Activated CD8-positive, alpha-beta memory T cell treated with anti-CD3 and anti-CD28 coated beads for 24 hours (primary cell): Measurements from ENCODE around the gene IFNGR1.
"Not testable (repeated sequence)": the region's sequence is repeated elsewhere in the genome, so short reads cannot be mapped to it uniquely, and the experiment has no call there.

Experiments used
- DNase-seq: peaks from one replicate; pipeline ENCODE4 v3.0.0-alpha.2; 2020

The IFNGR1 gene

DNA sequence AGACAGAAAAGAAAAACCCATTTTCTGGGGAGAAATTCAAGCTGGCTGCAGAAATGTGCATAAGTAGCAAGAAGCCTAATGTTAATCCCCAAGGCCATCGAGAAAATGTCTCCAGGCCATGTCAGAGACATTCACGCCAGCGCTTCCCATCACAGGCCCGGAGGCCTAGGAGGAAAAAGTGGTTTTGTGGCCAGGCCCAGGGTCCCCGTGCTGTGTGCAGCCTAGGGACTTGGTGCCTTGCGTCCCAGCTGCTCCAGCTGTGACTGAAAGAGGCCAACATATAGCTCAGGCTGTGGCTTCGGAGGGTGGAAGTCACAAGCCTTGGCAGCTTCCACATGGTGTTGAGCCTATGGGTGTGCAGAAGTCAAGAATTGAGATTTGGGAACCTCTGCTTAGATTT lies 10.9 kb downstream of the IFNGR1 start:
- DNase-seq: no peak

DNA sequence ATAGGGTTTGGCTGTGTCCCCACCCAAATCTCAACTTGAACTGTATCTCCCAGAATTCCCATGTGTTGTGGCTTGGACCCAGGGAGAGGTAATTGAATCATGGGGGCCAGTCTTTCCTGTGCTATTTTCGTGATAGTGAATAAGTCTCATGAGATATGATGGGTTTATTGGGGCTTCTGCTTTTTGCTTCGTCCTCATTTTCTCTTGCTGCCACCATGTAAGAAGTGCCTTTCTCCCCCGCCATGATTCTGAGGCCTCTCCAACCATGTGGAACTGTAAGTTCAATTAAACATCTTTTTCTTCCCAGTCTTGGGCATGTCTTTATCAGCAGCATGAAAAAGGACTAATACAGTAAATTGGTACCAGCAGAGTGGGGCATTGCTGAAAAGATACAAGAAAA lies 11.7 kb downstream of the IFNGR1 start:
- not testable (repeated sequence) for DNase-seq

DNA sequence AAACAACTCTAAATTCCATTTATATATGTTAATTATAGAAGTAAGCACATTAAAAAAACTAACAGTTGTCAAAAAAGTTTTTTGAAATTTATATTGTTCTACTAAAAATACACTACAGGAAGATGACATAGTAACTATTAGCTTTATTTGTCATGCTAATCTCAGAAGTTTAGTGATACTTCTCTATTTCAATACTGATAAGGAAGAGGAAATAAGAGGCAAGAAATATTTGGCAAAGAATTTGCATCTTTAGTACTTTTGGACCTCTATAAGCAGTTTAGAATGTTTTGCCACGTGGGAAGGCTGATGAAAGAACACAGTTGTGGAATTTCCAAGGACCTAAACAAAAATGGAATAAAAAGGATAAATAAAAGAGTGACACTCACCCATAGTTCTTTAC lies 12.6 kb downstream of the IFNGR1 start:
- no peak for DNase-seq

DNA sequence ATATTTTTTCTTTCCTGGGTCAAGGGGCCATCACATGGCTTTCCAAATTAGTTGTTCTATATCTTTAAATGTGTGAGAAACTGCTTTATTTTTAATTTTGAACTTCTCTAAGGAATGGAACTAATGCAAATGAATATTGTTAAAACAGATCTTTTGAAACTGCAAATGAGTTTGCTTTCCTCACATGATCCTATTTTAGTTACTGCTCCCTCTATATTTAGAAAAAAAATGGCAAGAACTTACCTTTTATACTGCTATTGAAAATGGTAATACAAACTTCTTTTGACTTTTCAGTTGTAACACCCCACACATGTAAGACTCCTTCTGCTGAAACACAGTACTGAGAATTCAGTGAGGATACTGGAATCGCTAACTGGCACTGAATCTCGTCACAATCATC lies 15.9 kb downstream of the IFNGR1 start:
- no peak for DNase-seq

DNA sequence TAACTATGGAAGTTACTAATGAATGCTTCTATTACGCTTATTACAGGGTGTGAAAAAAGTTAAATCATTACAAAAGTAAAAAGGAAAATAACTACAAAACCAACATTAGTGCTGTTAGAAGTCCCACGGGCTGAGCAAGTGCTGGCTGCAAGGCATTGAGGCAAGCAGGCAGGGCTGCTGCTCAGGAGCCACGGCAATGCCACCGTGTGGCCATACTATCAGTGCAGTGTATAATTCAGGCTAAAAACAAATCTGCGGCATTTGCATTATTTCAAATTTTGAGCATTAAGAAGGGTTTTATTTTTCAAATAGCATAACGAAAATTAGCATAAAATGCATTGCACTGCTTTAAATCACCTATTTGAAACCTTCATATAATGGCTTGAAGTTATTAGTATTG lies 17.1 kb downstream of the IFNGR1 start:
- DNase-seq: no peak

DNA sequence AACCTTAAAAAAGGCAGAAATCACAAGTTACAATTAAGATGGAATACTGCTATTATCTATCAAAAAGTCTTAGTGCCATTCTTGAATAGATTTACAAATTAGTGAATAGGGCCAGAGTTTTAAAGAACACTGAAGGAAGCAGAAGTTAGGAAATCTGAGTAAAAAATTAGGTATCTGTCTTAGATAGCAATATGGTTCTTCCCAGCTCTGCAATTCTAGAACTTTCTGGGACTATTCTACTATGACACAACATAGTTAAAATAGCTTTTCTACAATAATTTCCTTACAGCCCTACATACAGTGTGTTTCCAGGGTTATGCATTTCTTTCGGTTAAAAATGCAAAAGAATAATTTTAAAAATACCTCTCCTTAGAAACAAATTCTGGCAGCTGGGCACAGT lies 18.2 kb downstream of the IFNGR1 start:
- no peak for DNase-seq

DNA sequence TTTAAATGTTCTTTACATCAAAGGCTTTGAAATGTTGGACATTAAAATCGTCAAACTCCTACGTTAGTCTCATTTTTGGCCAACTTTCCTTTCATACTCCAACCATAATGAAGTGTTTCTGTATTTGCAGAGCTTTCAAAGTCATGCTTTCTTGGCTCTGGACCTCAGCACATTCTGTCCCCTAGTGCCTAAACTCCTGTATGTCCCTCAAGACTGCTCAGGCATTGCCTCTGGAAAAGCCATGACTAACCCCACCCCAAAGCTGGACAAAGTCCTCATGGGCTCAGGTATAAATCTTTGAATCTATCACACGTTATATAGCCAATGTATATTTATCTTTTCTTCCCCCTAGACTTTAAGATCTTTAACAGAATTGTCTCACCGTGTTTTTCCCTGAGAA lies 18.9 kb downstream of the IFNGR1 start:
- no peak for DNase-seq

DNA sequence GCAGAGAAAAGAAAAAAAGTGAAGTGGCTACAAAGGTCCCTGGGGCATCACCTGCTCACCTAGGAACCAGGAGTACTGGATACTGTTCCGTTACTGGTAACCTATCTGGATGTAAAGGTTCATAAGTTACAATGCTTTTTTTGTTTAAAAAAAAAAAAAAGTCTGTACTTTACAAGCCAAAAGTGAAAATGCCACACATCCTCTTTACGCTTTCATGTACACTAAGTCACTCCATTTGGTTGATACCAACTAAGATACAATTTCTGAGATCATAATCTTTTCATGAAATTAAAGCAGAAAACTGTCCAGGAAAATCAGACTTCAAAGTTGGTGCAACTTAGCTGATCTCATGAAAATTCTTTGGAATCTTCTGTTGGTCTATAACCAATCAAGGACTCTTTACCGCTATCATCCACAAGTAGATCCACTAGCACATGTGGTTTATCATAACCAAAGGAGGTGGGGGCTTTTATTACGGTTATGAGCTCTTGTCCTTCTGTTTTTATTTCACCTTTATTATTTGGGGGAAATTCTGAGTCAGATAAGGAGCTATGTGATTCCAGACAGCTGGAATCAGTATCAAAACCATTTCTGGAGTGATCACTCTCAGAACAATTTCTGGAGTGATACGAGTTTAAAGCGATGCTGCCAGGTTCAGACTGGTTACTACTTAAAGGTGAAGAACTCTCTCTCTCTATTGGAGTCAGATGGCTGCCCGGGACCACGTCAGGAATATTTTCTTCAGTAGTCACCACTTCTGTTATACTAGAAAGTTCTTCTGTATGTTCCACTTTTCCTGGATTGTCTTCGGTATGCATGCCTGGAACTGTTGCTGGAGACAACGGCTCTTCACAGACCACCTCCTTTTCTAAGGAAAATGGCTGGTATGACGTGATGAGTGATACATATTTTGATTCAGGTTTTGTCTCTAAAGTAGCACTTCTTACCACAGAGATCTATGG lies 21.2 kb downstream of the IFNGR1 start:
- DNase-seq: no peak

DNA sequence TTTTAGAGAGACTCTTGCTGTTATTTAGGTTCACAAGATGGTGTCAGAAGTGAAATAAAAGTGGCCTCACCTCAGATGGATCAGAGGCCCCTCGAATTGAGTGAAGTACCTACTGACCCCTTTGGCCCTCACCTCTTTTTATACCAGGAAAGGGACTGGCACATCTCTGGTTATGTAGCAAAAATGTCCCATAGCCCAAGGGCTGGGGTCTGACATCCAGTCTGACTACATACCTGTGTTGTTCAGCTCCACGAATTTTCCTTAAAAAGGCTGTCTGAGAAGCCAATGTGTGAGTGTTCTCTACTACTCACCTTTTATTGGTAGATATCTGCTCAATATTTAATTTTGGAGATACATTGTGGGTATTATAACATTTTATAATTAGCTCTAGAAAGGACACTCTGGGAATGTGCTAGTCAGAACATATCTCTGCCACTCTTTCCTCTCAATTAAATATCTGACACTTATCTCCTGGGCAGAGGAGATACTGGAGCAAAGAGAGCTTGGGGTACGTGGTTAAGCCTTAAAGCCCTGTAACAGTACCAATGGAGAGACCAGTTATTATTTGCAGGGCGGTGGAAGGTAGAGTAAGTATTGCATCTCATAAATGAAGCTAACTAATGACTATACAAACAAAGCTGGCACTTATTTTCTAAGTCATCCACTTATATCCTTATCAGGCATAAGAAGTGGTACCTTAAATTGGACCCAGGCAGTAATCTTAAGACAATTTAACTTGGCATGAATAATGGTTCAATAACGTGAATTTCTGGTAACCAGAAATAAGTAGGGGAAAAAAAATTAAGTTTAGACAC lies 25.7 kb downstream of the IFNGR1 start:
- no peak for DNase-seq

DNA sequence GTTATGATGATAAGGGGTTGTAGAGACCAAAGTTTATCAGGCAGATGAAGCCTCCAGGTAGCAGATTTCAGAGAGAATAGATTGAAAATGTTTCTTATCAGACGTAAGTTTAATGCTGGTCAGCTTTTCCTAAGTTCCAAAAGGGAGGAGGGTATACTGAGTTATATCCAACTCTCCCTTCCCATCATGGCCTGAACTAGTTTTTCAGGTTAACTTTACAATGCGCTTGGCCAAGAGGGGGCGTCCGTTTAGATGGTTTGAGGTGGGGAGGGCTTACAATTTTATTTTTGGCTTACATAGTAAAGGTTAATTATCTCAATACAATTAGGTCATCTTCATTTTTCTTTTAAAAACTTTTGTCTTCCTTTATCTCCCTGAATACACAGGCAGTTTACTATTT lies 26.4 kb downstream of the IFNGR1 start:
- DNase-seq: no peak

DNA sequence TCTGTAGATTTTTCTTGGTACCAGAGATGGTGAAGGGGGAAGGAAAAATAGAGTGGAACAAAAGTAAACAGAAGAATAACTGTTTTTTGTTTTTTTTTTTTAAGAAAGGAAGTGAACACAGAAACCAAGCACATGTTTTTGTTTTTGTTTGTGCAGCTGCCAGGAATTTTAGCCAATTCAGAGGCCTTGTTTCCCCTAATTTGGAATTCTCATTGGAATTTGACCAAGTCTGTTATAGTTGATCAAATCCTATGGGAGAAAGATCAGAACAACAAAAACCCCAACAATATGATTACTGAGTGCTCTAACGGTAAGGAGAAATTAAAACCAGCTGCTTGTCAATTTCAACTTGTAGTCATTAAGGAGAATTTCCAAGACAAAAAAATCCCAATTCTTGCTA lies 27.5 kb downstream of the IFNGR1 start:
- DNase-seq: no peak

DNA sequence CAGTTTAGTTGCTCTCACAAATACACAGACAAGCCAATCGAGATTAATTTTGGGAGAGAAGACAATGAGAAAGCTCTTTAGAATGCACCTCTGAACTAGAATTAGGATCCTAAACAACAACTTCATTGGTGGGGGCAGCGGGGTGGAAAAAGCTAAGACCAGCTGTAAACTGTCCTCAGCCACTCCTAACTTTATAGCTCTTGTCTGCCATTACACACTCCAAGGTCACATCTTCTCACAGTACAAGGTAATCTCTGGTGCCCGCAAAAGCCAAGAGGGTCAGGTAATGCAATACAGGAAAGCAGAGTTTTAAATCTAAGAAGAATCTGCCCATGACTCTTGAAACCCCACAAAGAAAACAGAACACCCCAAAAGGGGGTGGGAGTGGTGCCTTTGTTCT lies 27.9 kb downstream of the IFNGR1 start:
- no peak for DNase-seq

DNA sequence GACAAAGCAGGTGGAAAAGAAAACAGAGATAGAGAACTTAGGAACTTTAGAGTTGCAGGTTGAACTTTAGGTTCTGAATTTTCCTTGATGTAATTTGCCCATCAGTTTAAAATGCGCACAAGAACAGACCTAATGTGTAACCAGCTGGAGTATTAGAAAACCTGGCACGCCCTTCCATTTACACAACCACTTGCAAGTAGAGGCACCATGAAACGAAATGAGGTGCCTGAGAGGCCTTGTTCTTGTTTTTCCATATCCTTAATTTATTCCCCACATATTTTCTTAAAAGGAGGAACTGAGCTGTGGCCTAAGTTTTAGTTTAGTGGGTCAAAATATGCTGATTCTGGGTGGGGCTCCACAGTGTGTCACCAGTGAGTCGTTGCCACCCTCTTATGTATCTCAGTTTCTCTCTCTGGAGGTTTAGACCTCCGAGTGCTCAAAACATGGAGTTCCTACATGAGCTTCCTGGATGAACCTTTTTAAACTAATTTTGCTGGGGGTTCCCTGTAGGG lies 28.5 kb downstream of the IFNGR1 start:
- DNase-seq: no peak

DNA sequence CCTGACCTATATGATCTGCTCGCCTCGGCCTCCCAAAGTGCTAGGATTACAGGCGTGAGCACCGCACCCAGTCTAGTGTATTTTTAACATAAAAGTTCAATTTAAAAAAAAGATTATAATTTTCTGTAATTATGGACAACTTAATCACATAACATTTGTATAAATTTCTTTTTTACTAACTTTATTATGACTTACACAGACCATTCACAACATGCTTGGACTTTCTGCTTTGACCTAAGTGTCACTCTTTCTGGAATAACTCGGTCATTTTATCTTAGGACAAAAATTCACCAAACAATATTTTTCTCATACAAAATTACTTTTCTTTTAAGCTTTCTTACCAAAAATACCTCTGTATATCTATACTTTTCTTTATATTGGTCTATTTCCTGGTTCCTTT lies 30.3 kb downstream of the IFNGR1 start:
- no peak for DNase-seq

DNA sequence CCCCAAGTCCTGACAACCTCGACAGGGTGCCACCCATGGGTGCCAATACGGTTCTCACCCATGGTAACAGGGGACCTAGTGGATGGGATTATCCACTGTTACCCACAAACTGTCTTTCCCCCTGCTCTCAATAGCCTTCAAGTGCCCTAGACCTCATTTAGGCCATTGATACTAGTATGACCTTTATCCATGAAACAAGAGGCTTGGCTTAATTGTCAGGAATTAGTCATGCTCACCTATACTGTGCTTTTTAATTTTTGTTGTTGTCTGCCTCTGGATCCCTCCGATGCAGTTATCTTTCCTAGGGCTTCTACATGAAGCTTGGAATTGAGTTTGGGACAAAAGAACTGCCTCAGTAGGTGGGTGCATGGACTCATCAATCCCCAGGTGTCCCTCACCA lies 33.9 kb downstream of the IFNGR1 start:
- no peak for DNase-seq

DNA sequence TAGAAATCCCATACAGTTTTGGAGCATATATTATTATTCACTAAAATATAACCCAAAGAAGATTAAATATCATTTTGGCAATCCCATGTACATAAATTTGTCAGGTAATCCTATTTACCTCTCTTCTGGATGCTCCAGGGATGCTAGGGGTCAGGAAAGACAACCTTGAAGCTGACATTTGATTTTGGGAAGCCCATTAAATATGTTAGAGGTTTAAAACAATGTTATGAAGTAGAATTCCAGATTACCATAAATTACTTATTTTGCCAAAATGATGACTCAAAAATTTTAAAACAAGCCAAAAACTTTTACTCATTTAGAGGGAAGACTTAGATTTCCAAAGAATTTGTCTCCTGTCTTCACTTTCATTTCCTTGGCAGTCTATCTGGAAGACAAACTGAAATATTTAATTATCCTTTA lies 36.5 kb downstream of the IFNGR1 start:
- DNase-seq: no peak

DNA sequence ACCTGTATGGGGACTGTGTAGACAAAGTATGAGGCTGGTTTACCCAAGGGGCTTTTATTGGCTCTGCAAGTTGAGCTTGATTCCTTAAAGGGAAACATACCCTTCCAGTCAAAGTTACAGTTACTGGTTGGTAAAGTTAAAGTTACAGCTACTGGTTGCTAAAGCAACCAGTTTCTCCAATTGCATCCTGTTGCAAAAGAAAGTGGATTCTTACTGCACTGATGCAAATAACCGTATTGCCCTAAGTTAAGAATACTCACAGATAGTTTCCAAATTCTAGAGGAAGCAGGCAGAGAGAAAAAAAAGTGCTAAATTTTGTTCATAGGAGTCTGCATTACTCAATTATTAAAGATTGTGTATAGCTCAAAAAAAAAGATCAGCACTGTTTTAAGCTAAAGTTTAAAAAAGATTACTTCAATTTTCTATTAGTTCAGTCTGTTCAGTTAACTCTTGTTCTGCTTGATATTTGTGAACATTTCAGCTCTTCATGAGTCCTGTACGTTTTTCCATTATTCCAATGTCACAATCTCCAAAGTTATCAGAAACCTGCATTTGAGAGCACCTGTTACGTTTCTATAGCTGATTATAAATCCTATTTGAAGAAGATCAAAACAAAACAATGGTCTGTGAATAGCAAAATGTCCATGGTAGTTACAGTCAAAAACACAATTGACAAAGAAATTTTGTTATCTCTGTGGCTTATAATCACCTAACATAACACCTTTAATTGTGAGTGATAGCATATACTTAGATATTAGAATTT lies 37.1 kb downstream of the IFNGR1 start:
- no peak for DNase-seq

DNA sequence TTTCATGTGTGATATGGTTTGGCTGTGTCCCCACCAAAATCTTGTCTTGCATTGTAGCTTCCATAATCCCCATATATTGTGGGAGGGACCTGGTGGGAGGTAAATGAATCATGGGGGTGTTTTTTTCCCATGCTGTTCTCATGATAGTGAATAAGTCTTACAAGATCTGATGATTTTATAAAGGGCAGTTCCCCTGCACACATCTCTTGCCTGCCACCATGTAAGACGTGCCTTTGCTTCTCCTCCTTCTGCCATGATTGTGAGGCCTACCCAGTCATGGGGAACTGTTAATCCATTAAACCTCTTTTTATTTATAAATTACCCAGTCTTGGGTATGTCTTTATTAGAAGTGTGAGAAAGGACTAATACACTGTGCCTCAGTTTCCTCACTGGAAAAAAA lies 41.6 kb downstream of the IFNGR1 start:
- no peak for DNase-seq

DNA sequence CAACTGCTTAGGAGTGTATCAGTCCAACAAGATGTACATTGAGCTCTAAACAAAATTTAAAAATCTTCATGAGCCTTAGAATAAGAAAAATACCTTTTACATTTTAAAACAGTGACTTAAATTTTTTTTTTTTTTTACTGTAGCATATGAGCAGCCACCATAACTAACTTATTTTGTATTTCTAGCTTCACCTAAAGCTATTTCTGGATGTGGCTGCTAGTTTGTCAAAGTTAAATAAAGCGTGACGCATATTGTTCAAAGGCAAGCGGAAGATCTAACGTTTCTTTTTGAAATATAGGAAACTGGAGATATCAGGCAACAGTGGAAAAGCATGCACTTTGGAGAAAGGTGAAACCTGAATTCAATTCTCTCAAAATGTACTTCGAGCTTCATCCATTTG lies 42.5 kb downstream of the IFNGR1 start:
- no peak for DNase-seq

DNA sequence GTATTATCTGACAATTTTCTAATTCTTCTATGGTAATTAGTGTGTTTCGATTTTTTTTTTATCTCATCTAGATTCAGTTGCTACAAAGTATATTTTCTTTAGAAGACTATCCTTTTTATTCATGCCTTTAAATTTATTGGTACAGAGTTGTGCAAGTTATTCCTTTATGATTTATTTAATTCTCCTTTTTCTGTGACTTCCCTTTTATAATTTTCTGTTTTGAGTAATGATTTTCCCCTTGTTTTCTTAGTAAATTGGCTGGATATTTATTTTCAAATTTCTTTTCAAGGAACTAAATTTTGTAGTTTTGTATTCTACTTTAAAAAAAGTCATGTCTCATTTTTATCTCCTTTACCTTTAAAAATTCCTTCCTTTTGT lies 43.3 kb downstream of the IFNGR1 start:
- DNase-seq: no peak

DNA sequence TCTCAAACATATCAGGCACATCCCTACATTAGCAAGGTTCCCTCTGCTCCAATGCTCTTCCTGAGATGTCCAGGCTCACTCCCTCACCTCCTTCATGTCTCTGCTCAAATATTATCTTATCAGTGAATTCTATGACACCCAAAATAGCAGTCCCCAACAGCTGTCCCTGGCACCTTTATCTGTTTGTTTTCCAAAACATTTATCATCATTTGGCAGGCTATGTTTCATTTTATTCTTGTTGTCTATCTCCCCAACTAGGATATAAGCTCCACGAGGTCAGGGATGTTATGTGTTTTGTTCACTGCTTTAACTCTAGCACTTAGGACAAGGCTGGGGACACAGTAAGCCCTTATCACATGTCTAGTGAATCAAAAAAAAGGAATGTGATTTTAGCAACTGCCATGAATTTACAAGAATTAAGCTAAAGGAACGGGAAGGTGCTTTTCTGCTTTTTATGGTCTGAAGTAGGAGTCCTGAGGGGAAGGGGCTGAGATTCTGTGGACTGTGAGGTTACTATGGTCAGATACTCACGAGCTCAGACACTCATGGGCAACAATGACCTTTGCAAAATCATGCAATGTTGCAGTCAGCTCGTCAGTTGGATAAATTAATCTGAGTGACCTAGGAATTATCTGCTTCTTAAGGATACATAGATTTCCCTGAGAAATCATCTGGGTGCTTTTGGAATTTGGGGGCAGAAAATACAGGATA lies 43.9 kb downstream of the IFNGR1 start:
- DNase-seq: no peak

DNA sequence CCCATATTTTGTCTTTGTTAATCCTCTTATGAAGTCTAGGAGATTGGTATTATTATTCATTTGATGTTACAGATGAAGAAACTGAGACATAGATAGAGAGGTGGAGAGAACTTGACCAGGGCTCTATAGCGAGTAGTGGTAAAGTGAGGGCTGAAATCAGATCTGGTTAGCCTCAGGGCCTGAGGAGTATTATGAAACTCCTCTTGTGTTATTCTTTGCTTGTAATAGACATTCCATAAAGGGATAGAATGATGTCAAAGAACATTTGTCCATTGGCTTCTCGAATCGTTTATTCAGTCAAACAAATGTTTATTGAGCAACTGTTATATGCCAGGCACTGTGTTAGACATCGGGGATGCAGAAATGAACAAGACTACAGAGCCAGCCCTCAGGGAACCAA lies 45.7 kb downstream of the IFNGR1 start, which contains the start of gene IL22RA2:
Gene IL22RA2 (minus strand): TSS at position 144 of the 400 bp plus-strand sequence. CDS start 11,895 bp downstream, outside the sequence.
- no peak for DNase-seq
